ENCODE measurements around the gene CRB3. TPM values are rescaled to one million over a fixed set of nuclear protein-coding genes. Genes with fewer than 3 reads are reported as not detected.
A peak's percentile ranks its signal among the peaks of the same experiment; 100 is the strongest.

CRB3 gene
- total and polyA plus RNA-seq, 2 of the 13 experiments (the other 11 are each of a cell fraction or from before 2014, with no cell fraction given), result 10.6 to 25.6 TPM

DNA sequence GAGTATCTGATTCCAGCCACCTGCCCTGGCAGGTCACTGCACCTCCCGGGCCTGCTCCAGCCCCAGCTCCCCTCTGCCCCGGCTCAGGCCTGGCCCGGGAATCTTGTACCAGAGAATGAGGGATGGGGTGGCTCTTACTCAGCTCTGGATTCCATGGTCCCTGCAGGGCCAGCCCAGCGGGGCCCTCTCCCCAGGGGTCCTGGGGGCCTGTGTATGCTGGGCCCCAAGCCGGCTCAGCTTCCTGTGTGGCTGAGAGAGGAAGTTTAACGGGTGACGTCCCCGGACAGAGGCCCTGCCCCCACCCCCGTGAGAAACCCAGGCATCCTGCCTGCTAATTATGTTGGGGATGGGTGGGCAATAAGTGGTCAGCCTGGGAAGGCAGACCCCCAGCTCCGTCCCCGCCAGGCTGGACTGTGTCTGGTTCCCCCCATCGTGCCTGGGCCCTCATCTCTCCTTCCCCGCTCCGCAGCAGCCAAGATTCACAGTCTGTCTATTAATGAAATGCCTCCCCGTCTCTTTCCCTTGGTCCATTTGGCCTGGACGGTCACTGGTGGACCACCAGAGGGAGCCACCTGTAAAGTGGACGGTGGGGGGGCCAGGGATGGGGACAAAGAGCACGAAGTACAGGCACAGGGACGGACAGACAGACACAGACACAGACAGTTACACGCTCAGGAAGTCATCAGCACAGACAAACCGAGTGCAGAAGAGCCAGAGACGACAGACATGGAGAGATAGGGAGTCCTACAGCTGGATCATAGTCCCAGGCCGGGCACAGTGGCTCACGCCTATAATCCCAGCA is 17.7 kb downstream of the CRB3 start, which contains the start of gene DENND1C (continued):
- TF ChIP-seq, protein P1, sequence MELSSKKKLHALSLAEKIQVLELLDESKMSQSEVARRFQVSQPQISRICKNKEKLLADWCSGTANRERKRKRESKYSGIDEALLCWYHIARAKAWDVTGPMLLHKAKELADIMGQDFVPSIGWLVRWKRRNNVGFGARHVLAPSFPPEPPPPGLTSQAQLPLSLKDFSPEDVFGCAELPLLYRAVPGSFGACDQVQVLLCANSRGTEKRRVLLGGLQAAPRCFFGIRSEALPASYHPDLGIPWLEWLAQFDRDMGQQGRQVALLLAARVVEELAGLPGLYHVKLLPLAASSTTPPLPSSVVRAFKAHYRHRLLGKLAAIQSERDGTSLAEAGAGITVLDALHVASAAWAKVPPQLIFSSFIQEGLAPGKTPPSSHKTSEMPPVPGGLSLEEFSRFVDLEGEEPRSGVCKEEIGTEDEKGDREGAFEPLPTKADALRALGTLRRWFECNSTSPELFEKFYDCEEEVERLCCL (CRISPR knock-in tag; IDR thresholded peaks at IDR 0.05; ENCODE audit: borderline replicate concordance), result no peak
- TF ChIP-seq, protein P2, sequence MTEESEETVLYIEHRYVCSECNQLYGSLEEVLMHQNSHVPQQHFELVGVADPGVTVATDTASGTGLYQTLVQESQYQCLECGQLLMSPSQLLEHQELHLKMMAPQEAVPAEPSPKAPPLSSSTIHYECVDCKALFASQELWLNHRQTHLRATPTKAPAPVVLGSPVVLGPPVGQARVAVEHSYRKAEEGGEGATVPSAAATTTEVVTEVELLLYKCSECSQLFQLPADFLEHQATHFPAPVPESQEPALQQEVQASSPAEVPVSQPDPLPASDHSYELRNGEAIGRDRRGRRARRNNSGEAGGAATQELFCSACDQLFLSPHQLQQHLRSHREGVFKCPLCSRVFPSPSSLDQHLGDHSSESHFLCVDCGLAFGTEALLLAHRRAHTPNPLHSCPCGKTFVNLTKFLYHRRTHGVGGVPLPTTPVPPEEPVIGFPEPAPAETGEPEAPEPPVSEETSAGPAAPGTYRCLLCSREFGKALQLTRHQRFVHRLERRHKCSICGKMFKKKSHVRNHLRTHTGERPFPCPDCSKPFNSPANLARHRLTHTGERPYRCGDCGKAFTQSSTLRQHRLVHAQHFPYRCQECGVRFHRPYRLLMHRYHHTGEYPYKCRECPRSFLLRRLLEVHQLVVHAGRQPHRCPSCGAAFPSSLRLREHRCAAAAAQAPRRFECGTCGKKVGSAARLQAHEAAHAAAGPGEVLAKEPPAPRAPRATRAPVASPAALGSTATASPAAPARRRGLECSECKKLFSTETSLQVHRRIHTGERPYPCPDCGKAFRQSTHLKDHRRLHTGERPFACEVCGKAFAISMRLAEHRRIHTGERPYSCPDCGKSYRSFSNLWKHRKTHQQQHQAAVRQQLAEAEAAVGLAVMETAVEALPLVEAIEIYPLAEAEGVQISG (CRISPR knock-in tag; IDR thresholded peaks at IDR 0.05), result 0 out of 2 replicates have a peak, but pooled peaks have one; percentile 25
- TF ChIP-seq HMGXB4 (CRISPR knock-in tag; IDR thresholded peaks at IDR 0.05; ENCODE audit: borderline replicate concordance in 1 of 2, low read depth in 1 of 2) (peak; percentile 56 to 58; a peak in 2 of 4 replicates), ZMYM4 (CRISPR knock-in tag; IDR thresholded peaks at IDR 0.05) (0 out of 2 replicates have a peak, but pooled peaks have one; percentile 14), GATAD2A (CRISPR knock-in tag; IDR thresholded peaks at IDR 0.05) (peak; percentile 69), SAP130 (CRISPR knock-in tag; IDR thresholded peaks at IDR 0.05; ENCODE audit: low read depth) (0 out of 2 replicates have a peak, but pooled peaks have one; percentile 39), ZNF264 (CRISPR knock-in tag; IDR thresholded peaks at IDR 0.05) (no peak), ZNF274 (CRISPR knock-in tag; IDR thresholded peaks at IDR 0.05) (0 out of 2 replicates have a peak, but pooled peaks have one; percentile 37), ZMYM2 (CRISPR knock-in tag; IDR thresholded peaks at IDR 0.05) (0 out of 2 replicates have a peak, but pooled peaks have one; percentile 22), SALL1 (CRISPR knock-in tag; IDR thresholded peaks at IDR 0.05) (peak; percentile 72), MED13 (CRISPR knock-in tag; IDR thresholded peaks at IDR 0.05) (no peak), YY1 (IDR thresholded peaks at IDR 0.05; ENCODE audit: insufficient read depth, insufficient replicate concordance, low read depth, low read length) (peak; percentile 28), MIER3 (CRISPR knock-in tag; IDR thresholded peaks at IDR 0.05; ENCODE audit: borderline replicate concordance) (peak; percentile 69; the same call in 1 of the 2 replicates), ZNF530 (CRISPR knock-in tag; IDR thresholded peaks at IDR 0.05; ENCODE audit: low read depth) (no peak)
- TF ChIP-seq, protein P3, sequence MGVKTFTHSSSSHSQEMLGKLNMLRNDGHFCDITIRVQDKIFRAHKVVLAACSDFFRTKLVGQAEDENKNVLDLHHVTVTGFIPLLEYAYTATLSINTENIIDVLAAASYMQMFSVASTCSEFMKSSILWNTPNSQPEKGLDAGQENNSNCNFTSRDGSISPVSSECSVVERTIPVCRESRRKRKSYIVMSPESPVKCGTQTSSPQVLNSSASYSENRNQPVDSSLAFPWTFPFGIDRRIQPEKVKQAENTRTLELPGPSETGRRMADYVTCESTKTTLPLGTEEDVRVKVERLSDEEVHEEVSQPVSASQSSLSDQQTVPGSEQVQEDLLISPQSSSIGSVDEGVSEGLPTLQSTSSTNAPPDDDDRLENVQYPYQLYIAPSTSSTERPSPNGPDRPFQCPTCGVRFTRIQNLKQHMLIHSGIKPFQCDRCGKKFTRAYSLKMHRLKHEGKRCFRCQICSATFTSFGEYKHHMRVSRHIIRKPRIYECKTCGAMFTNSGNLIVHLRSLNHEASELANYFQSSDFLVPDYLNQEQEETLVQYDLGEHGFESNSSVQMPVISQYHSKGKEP (CRISPR knock-in tag; IDR thresholded peaks at IDR 0.05), result no peak
- TF ChIP-seq, protein P4, sequence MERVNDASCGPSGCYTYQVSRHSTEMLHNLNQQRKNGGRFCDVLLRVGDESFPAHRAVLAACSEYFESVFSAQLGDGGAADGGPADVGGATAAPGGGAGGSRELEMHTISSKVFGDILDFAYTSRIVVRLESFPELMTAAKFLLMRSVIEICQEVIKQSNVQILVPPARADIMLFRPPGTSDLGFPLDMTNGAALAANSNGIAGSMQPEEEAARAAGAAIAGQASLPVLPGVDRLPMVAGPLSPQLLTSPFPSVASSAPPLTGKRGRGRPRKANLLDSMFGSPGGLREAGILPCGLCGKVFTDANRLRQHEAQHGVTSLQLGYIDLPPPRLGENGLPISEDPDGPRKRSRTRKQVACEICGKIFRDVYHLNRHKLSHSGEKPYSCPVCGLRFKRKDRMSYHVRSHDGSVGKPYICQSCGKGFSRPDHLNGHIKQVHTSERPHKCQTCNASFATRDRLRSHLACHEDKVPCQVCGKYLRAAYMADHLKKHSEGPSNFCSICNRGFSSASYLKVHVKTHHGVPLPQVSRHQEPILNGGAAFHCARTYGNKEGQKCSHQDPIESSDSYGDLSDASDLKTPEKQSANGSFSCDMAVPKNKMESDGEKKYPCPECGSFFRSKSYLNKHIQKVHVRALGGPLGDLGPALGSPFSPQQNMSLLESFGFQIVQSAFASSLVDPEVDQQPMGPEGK (CRISPR knock-in tag; IDR thresholded peaks at IDR 0.05), result peak; percentile 94

Measured in HepG2 (cell line).